Measurements from ENCODE around the gene SPTB.

SPTB gene

DNA sequence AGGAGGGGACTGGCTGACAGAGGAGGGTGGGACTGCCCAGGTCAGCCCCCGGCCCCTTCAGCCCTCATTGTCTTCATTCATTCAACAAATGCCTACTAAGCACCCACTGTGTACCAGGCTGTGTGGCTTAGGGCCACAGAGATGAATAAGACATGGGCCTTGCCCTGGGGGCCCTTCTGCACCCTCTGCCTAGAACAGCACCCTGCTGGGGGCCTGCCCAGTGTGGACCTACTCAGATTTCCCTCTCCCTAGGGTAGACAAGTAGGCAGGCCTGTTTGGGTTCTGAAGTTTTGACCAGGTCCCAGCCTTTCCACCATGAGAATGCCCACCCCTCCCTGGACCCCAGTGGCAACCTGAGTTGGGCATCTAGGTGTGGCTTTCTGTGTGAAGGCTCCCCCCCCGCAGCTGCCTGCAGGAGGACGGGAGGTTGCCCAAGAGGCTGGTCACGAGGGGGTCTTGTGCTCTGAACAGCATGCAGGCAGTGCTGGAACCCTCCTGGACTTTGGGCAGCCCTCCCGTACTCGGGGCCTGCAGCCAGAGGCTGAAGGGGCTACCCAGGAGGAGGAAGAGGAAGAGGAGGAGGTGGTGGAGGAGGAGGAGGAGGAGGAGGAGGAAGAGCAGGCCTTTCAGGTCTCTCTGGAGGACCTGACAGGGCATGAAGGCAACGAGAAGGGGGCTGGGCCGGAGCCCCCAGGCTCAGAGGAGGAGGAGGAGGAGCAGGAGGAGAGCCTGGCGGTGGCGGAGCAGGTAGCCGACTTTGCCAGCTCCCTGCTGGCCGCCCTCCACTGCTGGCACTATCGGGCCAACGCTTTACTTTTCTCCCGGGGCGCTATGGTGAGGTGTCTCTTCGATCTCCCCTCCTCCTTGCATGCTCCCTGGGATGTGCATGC is 142.1 kb downstream of the SPTB start:
- H3K23ac ChIP-seq (ENCODE audit: low read length in 2 of 2), result no peak overlapping the region
- no peak overlapping the region for H3K14ac ChIP-seq (ENCODE audit: low read length in 2 of 2)
- H3K79me1 ChIP-seq (replicated peaks; ENCODE audit: low read length, poor library complexity, severe bottlenecking), result peaks cover 70% of the 10 kb centered on the region
- H3K27me3 ChIP-seq (ENCODE audit: control insufficient read depth in 1 of 2, insufficient read depth in 1 of 2, low read length in 2 of 2), result no peaks in the 10 kb centered on the region
- no peaks in the 10 kb centered on the region for H3K9me3 ChIP-seq (ENCODE audit: control insufficient read depth, low read length)
- H3K18ac ChIP-seq (ENCODE audit: low read depth in 1 of 2, low read length in 2 of 2), result no peak overlapping the region
- H2BK12ac ChIP-seq (ENCODE audit: low read length in 2 of 2), result no peak overlapping the region
- H3K4me2 ChIP-seq (ENCODE audit: low read length, poor library complexity, severe bottlenecking), result no peak overlapping the region
- no peak overlapping the region for H3K9ac ChIP-seq (ENCODE audit: low read length)
- H2AK5ac ChIP-seq (ENCODE audit: low read length, severe bottlenecking), result no peak overlapping the region
- no peak overlapping the region for H3K27ac ChIP-seq (ENCODE audit: low read length, poor library complexity, severe bottlenecking)
- DNase-seq, result no peak
- H3K36me3 ChIP-seq (ENCODE audit: control insufficient read depth in 1 of 2, insufficient read depth in 2 of 2, low read depth in 1 of 2, low read length in 2 of 2), result peaks cover 0 to 88% of the 10 kb centered on the region in 2 experiments
- H3K4ac ChIP-seq (ENCODE audit: low read depth in 1 of 2, low read length in 2 of 2), result no peak overlapping the region
- H2BK5ac ChIP-seq (ENCODE audit: low read depth, low read length, poor library complexity, severe bottlenecking), result no peak overlapping the region
- H2BK15ac ChIP-seq (ENCODE audit: low read depth, poor library complexity, severe bottlenecking), result no peak overlapping the region
- peaks cover 29% of the 10 kb centered on the region for H3K4me1 ChIP-seq (ENCODE audit: control insufficient read depth, insufficient read depth, low read depth, low read length)
- no peak overlapping the region for H2BK120ac ChIP-seq (ENCODE audit: low read depth, low read length)
- H3K4me3 ChIP-seq (ENCODE audit: insufficient read depth in 1 of 2, low read depth in 1 of 2, low read length in 2 of 2), result no peak overlapping the region
- no peak overlapping the region for H2AFZ ChIP-seq (ENCODE audit: low read depth, low read length)
- no peak overlapping the region for H4K8ac ChIP-seq (ENCODE audit: low read length)
- no peak overlapping the region for H4K91ac ChIP-seq (ENCODE audit: low read length)
- WGBS, result 95% methylated on average over 13 of the region's 17 CpGs

DNA sequence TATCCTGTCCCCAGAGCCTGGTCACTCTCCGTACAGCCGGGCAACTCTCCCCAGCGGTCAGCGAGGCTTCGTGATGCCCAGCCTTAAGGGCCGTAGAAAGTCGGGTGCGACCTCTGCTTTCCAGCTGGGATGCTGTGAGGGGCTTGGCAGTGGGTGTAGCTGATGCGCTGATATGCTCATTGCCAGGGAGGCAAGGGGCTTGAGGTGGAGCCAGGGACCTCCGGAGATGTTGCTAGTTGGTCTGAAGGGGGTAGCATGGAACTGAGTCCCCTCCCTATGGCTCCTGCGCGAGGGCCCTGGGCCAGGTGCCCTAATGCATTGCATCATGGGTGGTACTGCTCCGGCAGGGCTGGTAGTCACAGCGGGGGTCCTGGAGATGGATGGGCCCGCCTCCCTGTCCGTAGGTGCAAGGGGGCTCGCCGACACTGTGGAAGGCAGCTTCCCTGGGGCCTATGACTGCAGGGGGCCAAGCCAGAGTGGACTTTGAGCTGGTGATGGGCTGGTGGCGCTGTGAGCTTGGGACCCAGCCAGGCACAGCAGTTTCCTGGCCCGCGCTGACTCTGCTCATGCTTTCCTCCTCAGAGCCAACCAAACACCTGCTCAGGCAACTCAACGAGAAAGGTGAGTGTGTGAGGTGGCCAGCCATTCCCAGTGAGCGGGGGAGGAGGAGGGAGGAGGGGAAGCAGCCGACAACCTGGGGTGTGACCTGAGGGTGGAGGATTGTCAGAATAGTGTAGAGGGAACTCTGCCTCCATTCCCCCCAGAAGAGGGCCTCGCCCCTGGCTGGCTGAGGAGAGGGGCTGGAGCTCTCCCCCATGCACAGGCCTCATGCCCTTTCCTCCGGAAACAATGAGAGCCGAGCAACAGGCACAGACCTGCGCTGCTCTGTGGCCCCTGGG is 143.2 kb downstream of the SPTB start:
- Histone ChIP-seq H3K23ac (ENCODE audit: low read length in 2 of 2) (no peak overlapping the region), H2BK12ac (ENCODE audit: low read length in 2 of 2) (no peak overlapping the region), H3K4me1 (ENCODE audit: control insufficient read depth, insufficient read depth, low read depth, low read length) (peaks cover 30% of the 10 kb centered on the region), H3K4ac (ENCODE audit: low read depth in 1 of 2, low read length in 2 of 2) (no peak overlapping the region), H3K36me3 (ENCODE audit: control insufficient read depth in 1 of 2, insufficient read depth in 2 of 2, low read depth in 1 of 2, low read length in 2 of 2) (peaks cover 0 to 88% of the 10 kb centered on the region in 2 experiments), H3K4me2 (ENCODE audit: low read length, poor library complexity, severe bottlenecking) (no peak overlapping the region), H3K9ac (ENCODE audit: low read length) (no peak overlapping the region), H2BK15ac (ENCODE audit: low read depth, poor library complexity, severe bottlenecking) (no peak overlapping the region), H3K9me3 (ENCODE audit: control insufficient read depth, low read length) (no peaks in the 10 kb centered on the region), H2AK5ac (ENCODE audit: low read length, severe bottlenecking) (no peak overlapping the region), H3K4me3 (ENCODE audit: insufficient read depth in 1 of 2, low read depth in 1 of 2, low read length in 2 of 2) (no peak overlapping the region), H4K91ac (ENCODE audit: low read length) (no peak overlapping the region), H3K18ac (ENCODE audit: low read depth in 1 of 2, low read length in 2 of 2) (no peak overlapping the region), H3K79me1 (replicated peaks; ENCODE audit: low read length, poor library complexity, severe bottlenecking) (peaks cover 67% of the 10 kb centered on the region), H2BK5ac (ENCODE audit: low read depth, low read length, poor library complexity, severe bottlenecking) (no peak overlapping the region), H2AFZ (ENCODE audit: low read depth, low read length) (no peak overlapping the region), H2BK120ac (ENCODE audit: low read depth, low read length) (no peak overlapping the region), H3K27ac (ENCODE audit: low read length, poor library complexity, severe bottlenecking) (no peak overlapping the region), H3K14ac (ENCODE audit: low read length in 2 of 2) (no peak overlapping the region), H4K8ac (ENCODE audit: low read length) (peak overlapping the region; percentile 45), H3K27me3 (ENCODE audit: control insufficient read depth in 1 of 2, insufficient read depth in 1 of 2, low read length in 2 of 2) (no peaks in the 10 kb centered on the region)
- DNase-seq, result no peak
- 95% methylated on average over 26 of the region's 28 CpGs for WGBS

DNA sequence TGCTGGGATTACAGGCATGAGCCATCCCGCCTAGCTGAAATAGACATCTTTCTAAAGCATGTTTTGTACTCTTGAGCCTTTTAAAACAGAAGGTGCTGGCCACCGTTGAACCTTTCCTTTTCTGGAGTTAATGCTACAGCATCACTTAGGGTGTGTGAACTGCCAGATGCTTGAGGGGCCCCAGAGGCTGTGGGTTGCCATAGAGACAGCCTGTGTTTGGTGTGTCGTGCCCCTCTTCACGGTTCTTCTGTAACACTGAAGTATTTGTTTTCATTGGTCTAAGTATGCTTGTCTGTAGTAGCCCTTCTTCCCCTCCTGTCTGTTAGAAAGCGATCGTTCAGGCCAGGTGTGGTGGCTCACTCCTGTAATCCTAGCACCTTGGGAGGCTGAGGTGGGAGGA is 144.7 kb downstream of the SPTB start:
- Histone ChIP-seq H3K27me3 (ENCODE audit: control insufficient read depth in 1 of 2, insufficient read depth in 1 of 2, low read length in 2 of 2) (peaks cover 0 to 3% of the 10 kb centered on the region in 2 experiments), H2BK15ac (ENCODE audit: low read depth, poor library complexity, severe bottlenecking) (no peak overlapping the region), H3K79me1 (replicated peaks; ENCODE audit: low read length, poor library complexity, severe bottlenecking) (peaks cover 62% of the 10 kb centered on the region), H2AFZ (ENCODE audit: low read depth, low read length) (no peak overlapping the region), H3K9ac (ENCODE audit: low read length) (no peak overlapping the region), H3K36me3 (ENCODE audit: control insufficient read depth in 1 of 2, insufficient read depth in 2 of 2, low read depth in 1 of 2, low read length in 2 of 2) (peaks cover 0 to 88% of the 10 kb centered on the region in 2 experiments), H3K4ac (ENCODE audit: low read depth in 1 of 2, low read length in 2 of 2) (no peak overlapping the region), H2BK12ac (ENCODE audit: low read length in 2 of 2) (no peak overlapping the region), H2BK5ac (ENCODE audit: low read depth, low read length, poor library complexity, severe bottlenecking) (no peak overlapping the region), H3K4me2 (ENCODE audit: low read length, poor library complexity, severe bottlenecking) (no peak overlapping the region), H3K23ac (ENCODE audit: low read length in 2 of 2) (no peak overlapping the region), H3K9me3 (ENCODE audit: control insufficient read depth, low read length) (no peaks in the 10 kb centered on the region), H3K18ac (ENCODE audit: low read depth in 1 of 2, low read length in 2 of 2) (no peak overlapping the region), H3K4me1 (ENCODE audit: control insufficient read depth, insufficient read depth, low read depth, low read length) (peaks cover 31% of the 10 kb centered on the region), H2BK120ac (ENCODE audit: low read depth, low read length) (no peak overlapping the region), H3K4me3 (ENCODE audit: insufficient read depth in 1 of 2, low read depth in 1 of 2, low read length in 2 of 2) (no peak overlapping the region), H4K91ac (ENCODE audit: low read length) (no peak overlapping the region), H2AK5ac (ENCODE audit: low read length, severe bottlenecking) (no peak overlapping the region), H3K14ac (ENCODE audit: low read length in 2 of 2) (no peak overlapping the region), H3K27ac (ENCODE audit: low read length, poor library complexity, severe bottlenecking) (no peak overlapping the region), H4K8ac (ENCODE audit: low read length) (no peak overlapping the region)
- WGBS, result 74% methylated on average over 6 of the region's 6 CpGs
- peak; percentile 42 for DNase-seq

DNA sequence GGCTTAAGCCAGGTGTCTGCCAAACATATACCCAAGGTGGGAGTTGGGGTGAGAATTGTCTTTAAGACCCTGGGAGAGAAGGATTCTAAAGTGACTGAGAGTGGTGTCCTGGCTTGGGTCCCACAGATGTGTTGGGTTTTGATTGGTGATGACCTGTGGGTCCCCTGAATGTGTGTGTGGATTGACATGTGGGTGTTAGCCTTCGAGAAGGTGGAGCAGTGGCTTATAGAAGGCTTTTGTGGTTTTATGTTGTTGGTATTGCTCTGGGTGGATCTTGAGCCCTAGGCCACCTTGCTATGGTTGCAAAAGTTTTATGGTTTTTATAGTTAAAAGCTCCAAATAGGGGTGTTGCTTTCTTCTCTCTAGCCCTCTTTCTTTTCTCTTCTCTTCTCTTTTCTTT is 145.8 kb downstream of the SPTB start:
- DNase-seq, result no peak
- H2BK15ac ChIP-seq (ENCODE audit: low read depth, poor library complexity, severe bottlenecking), result no peak overlapping the region
- H3K23ac ChIP-seq (ENCODE audit: low read length in 2 of 2), result no peak overlapping the region
- H2BK12ac ChIP-seq (ENCODE audit: low read length in 2 of 2), result no peak overlapping the region
- no peak overlapping the region for H2AFZ ChIP-seq (ENCODE audit: low read depth, low read length)
- 44% methylated on average over 1 of the region's 1 CpG for WGBS
- H3K36me3 ChIP-seq (ENCODE audit: control insufficient read depth in 1 of 2, insufficient read depth in 2 of 2, low read depth in 1 of 2, low read length in 2 of 2), result peaks cover 0 to 90% of the 10 kb centered on the region in 2 experiments
- no peak overlapping the region for H3K27ac ChIP-seq (ENCODE audit: low read length, poor library complexity, severe bottlenecking)
- no peak overlapping the region for H2BK120ac ChIP-seq (ENCODE audit: low read depth, low read length)
- no peak overlapping the region for H4K91ac ChIP-seq (ENCODE audit: low read length)
- H3K18ac ChIP-seq (ENCODE audit: low read depth in 1 of 2, low read length in 2 of 2), result no peak overlapping the region
- H3K9ac ChIP-seq (ENCODE audit: low read length), result no peak overlapping the region
- H4K8ac ChIP-seq (ENCODE audit: low read length), result no peak overlapping the region
- H3K4ac ChIP-seq (ENCODE audit: low read depth in 1 of 2, low read length in 2 of 2), result no peak overlapping the region
- no peak overlapping the region for H3K14ac ChIP-seq (ENCODE audit: low read length in 2 of 2)
- H3K9me3 ChIP-seq (ENCODE audit: control insufficient read depth, low read length), result no peaks in the 10 kb centered on the region
- H3K4me2 ChIP-seq (ENCODE audit: low read length, poor library complexity, severe bottlenecking), result no peak overlapping the region
- H2BK5ac ChIP-seq (ENCODE audit: low read depth, low read length, poor library complexity, severe bottlenecking), result no peak overlapping the region
- no peak overlapping the region for H3K4me3 ChIP-seq (ENCODE audit: insufficient read depth in 1 of 2, low read depth in 1 of 2, low read length in 2 of 2)
- peaks cover 38% of the 10 kb centered on the region for H3K4me1 ChIP-seq (ENCODE audit: control insufficient read depth, insufficient read depth, low read depth, low read length)
- H2AK5ac ChIP-seq (ENCODE audit: low read length, severe bottlenecking), result no peak overlapping the region
- H3K79me1 ChIP-seq (replicated peaks; ENCODE audit: low read length, poor library complexity, severe bottlenecking), result peaks cover 68% of the 10 kb centered on the region
- H3K27me3 ChIP-seq (ENCODE audit: control insufficient read depth in 1 of 2, insufficient read depth in 1 of 2, low read length in 2 of 2), result peaks cover 0 to 4% of the 10 kb centered on the region in 2 experiments
